ENCODE data around the gene TIMM44. TPM values are rescaled to one million over a fixed set of nuclear protein-coding genes. Genes with fewer than 3 reads are reported as not detected.
A peak's percentile ranks its signal among the peaks of the same experiment; 100 is the strongest.

The TIMM44 gene
- total and polyA plus RNA-seq, 7 donors = 33.0 to 80.1 (median 72.4) TPM

GRCh38 chr19:7902796-7903243, 40.6 kb downstream of the TIMM44 start:
- peaks cover 0 to 47% (median 44%) of the 10 kb centered on the region in 4 donors for H3K4me1 ChIP-seq
- TF ChIP-seq POLR2AphosphoS5 (IDR thresholded peaks at IDR 0.05) = no peak
- no peak for TF ChIP-seq POLR2A (IDR thresholded peaks at IDR 0.05)
- TF ChIP-seq EP300 (IDR thresholded peaks at IDR 0.05) = no peak
- TF ChIP-seq CTCF (IDR thresholded peaks at IDR 0.05) = no peak
- intact Hi-C loops (cut with DNase I) = loop anchor here (1.0 to 5.0 kb wide), 3 partner anchors 36 to 73 kb away; partner anchors contain the start of gene EVI5L
- peak overlapping the region; percentile 83 to 90 (median 88) for H3K27ac ChIP-seq
- DNase-seq = no peak
- H3K9me3 ChIP-seq = no peaks in the 10 kb centered on the region
- H3K36me3 ChIP-seq = peaks cover 0 to 18% (median 8%) of the 10 kb centered on the region in 4 donors
- 6 to 17% methylated on average over 20 of the region's 20 CpGs for WGBS, 2 donors
- H3K27me3 ChIP-seq = no peaks in the 10 kb centered on the region
- peak overlapping the region; percentile 43 to 96 (median 52) for H3K4me3 ChIP-seq

- H3K4me1 ChIP-seq = peaks cover 0 to 32% (median 29%) of the 10 kb centered on the region in 4 donors
- H3K27ac ChIP-seq = no peak overlapping the region
- no peaks in the 10 kb centered on the region for H3K9me3 ChIP-seq
- no peak overlapping the region for H3K4me3 ChIP-seq
- 91 to 92% methylated on average over 7 of the region's 7 CpGs for WGBS, 2 donors
- TF ChIP-seq EP300 (IDR thresholded peaks at IDR 0.05) (no peak), CTCF (IDR thresholded peaks at IDR 0.05) (no peak), POLR2AphosphoS5 (IDR thresholded peaks at IDR 0.05) (no peak), POLR2A (IDR thresholded peaks at IDR 0.05) (no peak)
- intact Hi-C loops (cut with DNase I) = loop anchor here (5.0 kb wide), 1 partner anchor 34 kb away; no protein-coding TSS in a partner anchor
- peaks cover 0 to 8% (median 7%) of the 10 kb centered on the region in 4 donors for H3K36me3 ChIP-seq
- no peak for DNase-seq
- no peaks in the 10 kb centered on the region for H3K27me3 ChIP-seq
Measured at GRCh38 chr19:7901337-7901736, 42.1 kb downstream of the TIMM44 start.

- no peak overlapping the region for H3K27ac ChIP-seq
- peaks cover 0 to 4% (median 3%) of the 10 kb centered on the region in 4 donors for H3K36me3 ChIP-seq
- H3K27me3 ChIP-seq = no peaks in the 10 kb centered on the region
- no peak for DNase-seq
- WGBS, 2 donors = 85 to 86% methylated on average over 3 of the region's 3 CpGs
- no peak overlapping the region for H3K4me3 ChIP-seq
- TF ChIP-seq POLR2AphosphoS5 (IDR thresholded peaks at IDR 0.05) = no peak
- TF ChIP-seq EP300 (IDR thresholded peaks at IDR 0.05) = no peak
- no peak for TF ChIP-seq CTCF (IDR thresholded peaks at IDR 0.05)
- TF ChIP-seq POLR2A (IDR thresholded peaks at IDR 0.05) = no peak
- no peaks in the 10 kb centered on the region for H3K9me3 ChIP-seq
- intact Hi-C loops (cut with DNase I) = loop anchor here (5.0 kb wide), 1 partner anchor 34 kb away; no protein-coding TSS in a partner anchor
- H3K4me1 ChIP-seq = peaks cover 0 to 28% (median 25%) of the 10 kb centered on the region in 4 donors
Measured at GRCh38 chr19:7900931-7901330, 42.5 kb downstream of the TIMM44 start.

- TF ChIP-seq POLR2A (IDR thresholded peaks at IDR 0.05) (no peak), EP300 (IDR thresholded peaks at IDR 0.05) (no peak), POLR2AphosphoS5 (IDR thresholded peaks at IDR 0.05) (no peak), CTCF (IDR thresholded peaks at IDR 0.05) (no peak)
- H3K4me1 ChIP-seq = peaks cover 0 to 23% (median 20%) of the 10 kb centered on the region in 4 donors
- no peaks in the 10 kb centered on the region for H3K36me3 ChIP-seq
- H3K27ac ChIP-seq = no peak overlapping the region
- no peak for DNase-seq
- H3K4me3 ChIP-seq = no peak overlapping the region
- 87 to 91% methylated on average over 21 of the region's 21 CpGs for WGBS, 2 donors
- intact Hi-C loops (cut with DNase I) = loop anchor here (5.0 kb wide), 1 partner anchor 33 kb away; no protein-coding TSS in a partner anchor
- H3K9me3 ChIP-seq = no peaks in the 10 kb centered on the region
- H3K27me3 ChIP-seq = peaks cover 0 to 3% (median 0%) of the 10 kb centered on the region in 3 donors
Measured at GRCh38 chr19:7900401-7900870, 43.0 kb downstream of the TIMM44 start.

All from sigmoid colon (tissue), 7 donors.